ENCODE results near the gene TCF4.

TCF4 gene

GRCh38 chr18:55317324-55317723 is 270.7 kb downstream of the TCF4 start:
- DNase-seq = no peak

- DNase-seq = no peak
Observed at GRCh38 chr18:55316486-55317184, 271.4 kb downstream of the TCF4 start.

- DNase-seq = no peak
Observed at GRCh38 chr18:55314615-55315237, 273.3 kb downstream of the TCF4 start.

GRCh38 chr18:55314031-55314430 is 274.0 kb downstream of the TCF4 start:
- no peak for DNase-seq

- DNase-seq = no peak
Observed at GRCh38 chr18:55310863-55311262, 277.1 kb downstream of the TCF4 start.

GRCh38 chr18:55310044-55310676 is 277.8 kb downstream of the TCF4 start:
- no peak for DNase-seq

- no peak for DNase-seq
Observed at GRCh38 chr18:55309249-55309648, 278.7 kb downstream of the TCF4 start.

- no peak for DNase-seq
Observed at GRCh38 chr18:55307505-55307904, 280.5 kb downstream of the TCF4 start.

GRCh38 chr18:55306359-55307024 is 281.5 kb downstream of the TCF4 start:
- DNase-seq = no peak

GRCh38 chr18:55302167-55302833 is 285.7 kb downstream of the TCF4 start:
- DNase-seq = no peak

GRCh38 chr18:55301824-55302166 is 286.2 kb downstream of the TCF4 start:
- no peak for DNase-seq

GRCh38 chr18:55300936-55301531 is 287.0 kb downstream of the TCF4 start:
- DNase-seq = no peak

- no peak for DNase-seq
Observed at GRCh38 chr18:55300421-55300935, 287.5 kb downstream of the TCF4 start.

GRCh38 chr18:55296778-55297177 is 291.2 kb downstream of the TCF4 start:
- DNase-seq = no peak

- DNase-seq = no peak
Observed at GRCh38 chr18:55296115-55296514, 291.9 kb downstream of the TCF4 start.

- no peak for DNase-seq
Observed at GRCh38 chr18:55290898-55291297, 297.1 kb downstream of the TCF4 start.

GRCh38 chr18:55289775-55290174 is 298.2 kb downstream of the TCF4 start:
- no peak for DNase-seq

GRCh38 chr18:55289048-55289447 is 298.9 kb downstream of the TCF4 start:
- no peak for DNase-seq

- no peak for DNase-seq
Observed at GRCh38 chr18:55287935-55288868, 299.8 kb downstream of the TCF4 start.

GRCh38 chr18:55287149-55287806 is 300.7 kb downstream of the TCF4 start:
- DNase-seq = no peak

- no peak for DNase-seq
Observed at GRCh38 chr18:55286257-55286825, 301.7 kb downstream of the TCF4 start.

Data from activated naive CD4-positive, alpha-beta T cell treated with Interleukin-2 at 50 U/mL for 16 hours (primary cell).